GM12864 (cell line): ENCODE data around the gene JOSD2.
"Not testable (repeated sequence)": the region's sequence is repeated elsewhere in the genome, so short reads cannot be mapped to it uniquely, and the experiment has no call there.

Experiments
- DNase-seq: peaks from one replicate; pipeline ENCODE4 v3.0.0-alpha.2; 2011; ENCODE audit warnings: low read depth
- H3K4me3 ChIP-seq: 2 replicates; pipeline ENCODE4 v1.5.1; 2011; ENCODE audit warnings: mild to moderate bottlenecking, low read depth, low read length, control low read depth
- TF ChIP-seq, protein P1 (sequence below): IDR thresholded peaks from 2 replicates; pipeline ENCODE4 v1.5.1; 2011; ENCODE audit warnings: low read depth, mild to moderate bottlenecking, moderate library complexity, low read length, control low read depth, inconsistent platforms; ENCODE audit errors: missing control alignments

The JOSD2 gene

DNA sequence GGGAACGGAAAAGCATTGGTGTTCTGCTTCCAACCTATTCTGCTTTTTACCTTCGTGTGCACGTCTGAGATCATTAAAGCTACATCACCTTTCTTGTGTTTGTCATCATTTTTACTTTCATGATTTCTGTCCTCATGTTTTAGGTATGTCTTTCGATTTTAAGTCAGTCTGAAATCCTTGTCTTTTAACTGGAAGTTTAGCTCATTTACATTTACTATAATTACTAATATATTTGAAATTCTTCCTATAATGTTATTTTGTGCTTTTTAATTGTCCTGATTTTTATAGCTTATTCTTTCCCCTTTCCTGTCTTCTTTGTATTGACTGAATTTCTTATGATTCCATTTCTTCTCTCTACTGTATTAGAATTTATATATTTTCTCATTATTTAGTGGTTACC is 22.0 kb upstream of the JOSD2 start:
- DNase-seq = no peak
- TF ChIP-seq, protein P1, sequence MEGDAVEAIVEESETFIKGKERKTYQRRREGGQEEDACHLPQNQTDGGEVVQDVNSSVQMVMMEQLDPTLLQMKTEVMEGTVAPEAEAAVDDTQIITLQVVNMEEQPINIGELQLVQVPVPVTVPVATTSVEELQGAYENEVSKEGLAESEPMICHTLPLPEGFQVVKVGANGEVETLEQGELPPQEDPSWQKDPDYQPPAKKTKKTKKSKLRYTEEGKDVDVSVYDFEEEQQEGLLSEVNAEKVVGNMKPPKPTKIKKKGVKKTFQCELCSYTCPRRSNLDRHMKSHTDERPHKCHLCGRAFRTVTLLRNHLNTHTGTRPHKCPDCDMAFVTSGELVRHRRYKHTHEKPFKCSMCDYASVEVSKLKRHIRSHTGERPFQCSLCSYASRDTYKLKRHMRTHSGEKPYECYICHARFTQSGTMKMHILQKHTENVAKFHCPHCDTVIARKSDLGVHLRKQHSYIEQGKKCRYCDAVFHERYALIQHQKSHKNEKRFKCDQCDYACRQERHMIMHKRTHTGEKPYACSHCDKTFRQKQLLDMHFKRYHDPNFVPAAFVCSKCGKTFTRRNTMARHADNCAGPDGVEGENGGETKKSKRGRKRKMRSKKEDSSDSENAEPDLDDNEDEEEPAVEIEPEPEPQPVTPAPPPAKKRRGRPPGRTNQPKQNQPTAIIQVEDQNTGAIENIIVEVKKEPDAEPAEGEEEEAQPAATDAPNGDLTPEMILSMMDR = no peak
- H3K4me3 ChIP-seq = no peak overlapping the region

DNA sequence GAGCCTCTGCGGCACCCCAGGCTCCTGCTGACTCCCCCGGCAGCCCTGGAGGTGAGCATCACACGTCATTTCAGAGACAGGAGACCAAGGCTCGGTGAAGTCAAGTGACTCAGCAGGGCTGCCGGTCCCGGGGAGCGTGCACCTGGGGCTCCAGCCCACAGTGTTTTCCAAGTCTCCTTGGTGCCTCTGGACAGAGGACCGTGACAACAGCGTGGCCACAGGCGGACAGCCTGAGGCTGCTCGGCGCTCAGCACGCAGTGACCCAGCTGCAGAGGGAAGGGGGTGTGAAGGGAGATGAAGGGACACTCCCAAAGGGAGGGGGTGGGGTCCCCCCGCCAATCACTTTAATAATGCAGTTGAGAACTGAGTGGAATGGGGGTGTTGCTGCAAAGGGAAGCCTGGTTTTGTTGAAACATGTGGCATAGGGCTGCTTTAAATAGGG is 20.2 kb upstream of the JOSD2 start:
- no peak overlapping the region for H3K4me3 ChIP-seq
- TF ChIP-seq, protein P1 = no peak
- DNase-seq = no peak

DNA sequence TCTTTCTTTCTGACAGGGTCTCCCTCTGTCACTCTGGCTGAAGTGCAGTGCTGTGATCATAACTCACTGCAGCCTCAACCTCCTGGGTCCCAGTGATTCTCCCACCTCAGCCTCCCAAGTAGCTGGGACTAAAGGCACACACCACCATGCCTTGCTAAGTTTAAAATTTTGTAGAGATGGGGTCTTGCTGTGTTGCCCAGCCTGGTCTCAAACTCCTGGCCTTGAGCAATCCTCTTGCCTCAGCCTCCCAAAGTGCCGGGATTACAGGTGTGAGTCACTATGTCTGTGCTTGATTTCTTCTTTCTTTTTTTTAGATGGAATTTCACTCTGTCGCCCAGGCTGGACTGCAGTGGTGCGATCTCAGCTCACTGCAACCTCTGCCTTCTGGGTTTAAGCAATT is 17.1 kb upstream of the JOSD2 start:
- not testable (repeated sequence) for H3K4me3 ChIP-seq, DNase-seq

DNA sequence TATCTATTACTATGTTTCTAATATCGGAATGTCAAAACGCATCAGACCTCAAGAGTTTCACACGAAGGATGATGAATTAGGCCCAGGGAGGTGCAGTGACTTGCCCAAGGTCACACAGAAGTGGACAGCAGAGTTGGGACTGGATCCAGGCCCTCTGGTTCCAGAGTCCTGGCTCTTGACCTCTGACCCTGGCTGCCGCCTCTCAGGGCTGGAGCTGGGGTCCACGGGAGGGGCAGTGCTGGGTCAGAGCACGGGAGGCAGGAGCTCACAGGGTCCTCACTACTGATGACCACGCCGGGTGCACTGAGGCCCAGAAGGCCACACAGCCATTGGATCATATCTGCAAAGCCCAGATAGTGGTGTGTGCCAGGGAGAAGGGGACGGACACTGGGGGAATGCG is 11.9 kb upstream of the JOSD2 start:
- H3K4me3 ChIP-seq = no peak overlapping the region
- TF ChIP-seq, protein P1 = no peak
- DNase-seq = no peak

DNA sequence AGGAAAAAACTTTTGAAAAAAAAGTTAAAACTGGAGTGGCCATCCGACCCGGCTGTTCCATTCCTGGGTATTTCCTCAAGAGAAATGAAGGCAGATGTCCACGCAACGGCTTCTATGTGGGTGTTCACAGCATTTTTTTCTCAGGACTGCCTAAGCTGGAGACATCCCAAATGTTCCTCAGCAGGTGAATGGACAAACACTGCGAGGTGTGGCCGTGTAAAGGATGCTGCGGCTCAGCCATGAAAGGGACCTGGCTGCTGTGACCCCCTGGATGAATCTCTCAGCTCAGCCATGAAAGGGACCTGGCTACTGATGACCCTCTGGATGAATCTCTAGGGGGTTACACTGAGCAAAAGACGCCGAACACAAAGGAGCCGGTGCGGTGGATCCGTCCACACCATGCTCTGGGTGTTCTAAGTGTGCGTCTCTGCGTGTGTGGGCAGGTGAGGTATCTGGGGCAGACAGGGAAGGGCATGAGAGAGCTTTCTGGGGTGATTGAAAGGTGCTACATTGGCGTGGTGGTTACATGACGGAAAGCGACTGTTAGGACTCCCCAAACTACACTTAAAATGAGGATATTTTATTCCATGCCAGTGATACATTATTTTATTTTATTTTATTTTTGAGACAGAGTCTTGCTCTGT is 10.0 kb upstream of the JOSD2 start:
- DNase-seq = no peak
- TF ChIP-seq, protein P1 = no peak
- H3K4me3 ChIP-seq = no peak overlapping the region

DNA sequence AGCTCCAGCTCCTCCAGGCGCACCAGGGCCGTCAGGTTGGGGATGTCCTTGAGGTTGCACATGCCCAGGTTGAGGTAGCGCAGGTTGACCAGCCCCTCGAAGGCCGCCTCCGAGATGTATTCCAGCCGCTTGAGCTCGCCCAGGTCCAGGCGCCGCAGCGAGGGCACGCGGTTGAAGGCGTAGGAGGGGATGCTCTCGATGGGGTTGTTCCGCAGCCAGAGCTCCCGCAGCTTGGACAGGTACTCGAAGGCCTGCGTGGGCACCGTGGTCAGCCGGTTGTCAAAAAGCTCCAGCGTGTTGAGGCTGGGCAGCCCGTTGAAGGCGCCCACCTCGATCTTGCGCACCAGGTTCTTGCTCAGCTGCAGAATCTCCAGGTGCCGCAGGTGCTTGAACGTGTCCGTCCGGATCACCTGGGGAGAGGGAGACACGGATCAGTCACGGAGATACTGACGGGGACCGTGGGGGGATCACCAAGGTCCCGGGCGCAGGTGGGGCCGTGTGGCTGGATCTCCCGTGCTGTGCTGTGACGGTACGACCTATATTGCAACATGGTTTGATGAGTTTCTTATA is 8.1 kb upstream of the JOSD2 start:
- DNase-seq = no peak
- H3K4me3 ChIP-seq = no peak overlapping the region
- TF ChIP-seq, protein P1 = no peak

DNA sequence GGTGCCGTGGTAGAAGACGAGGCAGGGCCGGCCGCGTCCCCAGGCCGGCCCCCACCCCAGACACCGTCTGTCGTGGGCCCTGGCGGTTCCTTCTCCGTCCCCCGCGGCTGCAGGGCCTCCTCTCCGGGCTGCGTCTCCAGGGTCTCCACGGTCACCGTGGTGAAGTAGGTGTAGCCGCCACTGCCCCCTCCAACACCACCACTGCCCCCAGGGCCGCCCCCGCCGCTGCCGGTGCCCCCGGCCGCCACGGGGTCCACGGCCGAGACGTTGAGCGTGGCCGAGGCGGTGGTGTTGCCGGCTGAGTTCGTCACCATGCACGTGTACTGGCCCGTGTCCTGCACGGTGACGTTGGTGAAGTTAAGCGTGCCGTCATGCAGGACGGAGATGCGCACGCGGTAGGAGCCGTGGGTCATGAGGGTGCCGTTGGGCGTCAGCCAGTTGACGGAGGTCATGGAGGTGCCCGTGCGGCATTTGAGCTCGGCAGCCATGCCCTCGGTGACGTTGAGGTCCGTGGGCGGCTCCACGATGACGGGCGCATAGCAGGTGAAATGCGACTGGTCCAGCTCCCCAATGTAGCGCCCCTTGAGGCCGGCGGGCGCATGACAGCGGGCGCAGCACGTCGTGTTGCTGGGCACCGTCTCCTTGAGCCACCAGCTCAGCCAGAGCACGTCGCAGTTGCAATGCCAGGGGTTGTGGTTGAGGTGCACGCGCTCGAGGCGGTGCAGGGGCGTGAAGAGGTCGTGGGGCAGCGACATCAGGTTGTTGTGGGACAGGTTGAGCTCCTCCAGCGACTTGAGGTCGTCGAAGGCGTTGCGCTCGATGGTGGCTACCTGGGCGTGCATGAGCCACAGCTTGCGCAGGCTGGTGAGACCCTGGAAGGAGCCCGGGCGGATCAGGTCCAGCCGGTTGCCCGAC is 7.4 kb upstream of the JOSD2 start:
- DNase-seq = no peak
- TF ChIP-seq, protein P1 = peak; percentile 22

More for the DNA sequence above, 7.4 kb upstream of the JOSD2 start:
- no peak overlapping the region for H3K4me3 ChIP-seq
